ENCODE results near the gene DSP.

DNA sequence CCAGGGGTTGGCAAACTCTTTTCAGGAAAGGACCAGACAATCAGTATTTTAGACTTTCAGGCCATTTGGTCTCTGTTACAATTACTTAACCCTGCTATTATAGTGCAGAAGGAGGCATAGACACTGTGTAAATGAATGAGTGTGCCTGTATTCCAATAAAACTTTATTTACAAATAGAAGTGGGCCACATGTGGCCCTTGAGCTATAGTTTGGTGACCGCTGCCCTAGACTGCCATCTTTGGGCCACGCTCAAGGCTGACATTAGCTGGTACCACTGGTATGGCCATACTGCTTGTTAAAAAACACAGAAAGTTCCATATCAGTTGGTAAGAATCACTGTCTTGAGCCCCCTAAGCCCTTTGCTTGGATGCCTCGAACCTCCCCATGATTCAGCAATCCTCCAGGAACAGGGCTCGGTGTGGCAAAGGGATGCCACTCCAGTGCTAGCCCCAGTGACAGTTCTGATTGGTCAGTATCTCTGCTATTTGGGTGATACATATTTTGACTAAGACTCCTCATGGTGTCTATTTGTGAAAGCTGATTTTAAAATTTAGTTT, 25.2 kb downstream of the DSP start:
- TF ChIP-seq, protein P1, sequence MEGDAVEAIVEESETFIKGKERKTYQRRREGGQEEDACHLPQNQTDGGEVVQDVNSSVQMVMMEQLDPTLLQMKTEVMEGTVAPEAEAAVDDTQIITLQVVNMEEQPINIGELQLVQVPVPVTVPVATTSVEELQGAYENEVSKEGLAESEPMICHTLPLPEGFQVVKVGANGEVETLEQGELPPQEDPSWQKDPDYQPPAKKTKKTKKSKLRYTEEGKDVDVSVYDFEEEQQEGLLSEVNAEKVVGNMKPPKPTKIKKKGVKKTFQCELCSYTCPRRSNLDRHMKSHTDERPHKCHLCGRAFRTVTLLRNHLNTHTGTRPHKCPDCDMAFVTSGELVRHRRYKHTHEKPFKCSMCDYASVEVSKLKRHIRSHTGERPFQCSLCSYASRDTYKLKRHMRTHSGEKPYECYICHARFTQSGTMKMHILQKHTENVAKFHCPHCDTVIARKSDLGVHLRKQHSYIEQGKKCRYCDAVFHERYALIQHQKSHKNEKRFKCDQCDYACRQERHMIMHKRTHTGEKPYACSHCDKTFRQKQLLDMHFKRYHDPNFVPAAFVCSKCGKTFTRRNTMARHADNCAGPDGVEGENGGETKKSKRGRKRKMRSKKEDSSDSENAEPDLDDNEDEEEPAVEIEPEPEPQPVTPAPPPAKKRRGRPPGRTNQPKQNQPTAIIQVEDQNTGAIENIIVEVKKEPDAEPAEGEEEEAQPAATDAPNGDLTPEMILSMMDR (IDR thresholded peaks at IDR 0.05) = no peak
- no peak for TF ChIP-seq POLR2A (IDR thresholded peaks at IDR 0.05)
